Activated T-cell treated with anti-CD3 and anti-CD28 coated beads, Interleukin-2, amount 50 U/mL, for 4 hours (primary cell): Measurements from ENCODE around the gene PPP1R8. TPM values are rescaled to one million over a fixed set of nuclear protein-coding genes. Genes with fewer than 3 reads are reported as not detected.
"Not testable (repeated sequence)": the region's sequence is repeated elsewhere in the genome, so short reads cannot be mapped to it uniquely, and the experiment has no call there.

Experiments used
- ATAC-seq, 2 donors: fragments of 200-7000 bp; cut with Tn5 transposase; one replicate each; pipeline ENCODE4 v1.10.0; 2021
- DNase-seq: peaks from one replicate; pipeline ENCODE4 v3.0.0-alpha.2; 2020
- H3K27me3 Mint-ChIP-seq: one replicate; pipeline ENCODE4 v1.8.0; 2021; ENCODE audit warnings: low read depth, mixed read lengths
- H3K36me3 Mint-ChIP-seq: one replicate; pipeline ENCODE4 v1.8.0; 2022; ENCODE audit warnings: mixed read lengths; ENCODE audit not compliant: insufficient read depth
- H3K4me1 Mint-ChIP-seq: one replicate; pipeline ENCODE4 v1.8.0; 2021; ENCODE audit warnings: low read depth, mixed read lengths
- H3K4me3 Mint-ChIP-seq: one replicate; pipeline ENCODE4 v1.8.0; 2021; ENCODE audit warnings: mild to moderate bottlenecking, moderate library complexity, mixed read lengths
- H3K9me3 Mint-ChIP-seq: one replicate; pipeline ENCODE4 v1.8.0; 2021; ENCODE audit warnings: mixed read lengths
- total RNA-seq, 3 donors: library from RNA; stranded (reverse); gene quantifications; one replicate each; pipeline ENCODE4 v1.2.1, GENCODE V29; 2021

The PPP1R8 gene
- 10 to 100 TPM; 67.7 to 82.5 (median 75.9) TPM for total RNA-seq

- H3K9me3 Mint-ChIP-seq = no peaks in the 10 kb centered on the region
- peak; percentile 99 for ATAC-seq
- H3K4me1 Mint-ChIP-seq = peaks cover 28% of the 10 kb centered on the region
- no peaks in the 10 kb centered on the region for H3K27me3 Mint-ChIP-seq
- H3K36me3 Mint-ChIP-seq = no peaks in the 10 kb centered on the region
- H3K4me3 Mint-ChIP-seq = peak within 1 kb of the TSS; percentile 90
- peak; percentile 83 for DNase-seq
Measured at GRCh38 chr1:27830621-27831440, at the start of gene PPP1R8. TSS of gene PPP1R8 (plus strand) at chr1:27830782. CDS start at chr1:27830836, 54 bp downstream.

DNA sequence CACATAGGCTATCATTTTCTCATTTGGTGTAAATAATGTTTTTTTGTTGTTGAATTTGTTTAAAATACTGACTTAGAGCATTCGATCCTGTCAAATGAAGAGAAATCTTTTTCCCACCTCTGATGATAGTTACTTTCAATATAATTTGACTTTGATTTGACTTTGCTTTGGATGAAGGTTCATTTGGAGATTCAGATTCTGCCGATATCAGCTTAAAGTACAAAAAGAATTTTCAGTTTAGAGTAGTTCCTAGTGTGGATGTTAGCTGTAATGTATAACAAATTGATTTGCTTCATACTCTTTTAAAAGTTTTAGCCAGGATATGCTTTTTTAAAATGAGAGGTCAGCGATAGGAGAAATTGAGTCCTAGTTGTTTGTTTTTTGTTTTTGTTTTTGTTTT is 47.6 kb upstream of the PPP1R8 start:
- Mint-ChIP-seq H3K27me3 (no peaks in the 10 kb centered on the region), H3K4me1 (peaks cover 19% of the 10 kb centered on the region), H3K9me3 (no peaks in the 10 kb centered on the region), H3K36me3 (peaks cover 4% of the 10 kb centered on the region), H3K4me3 (no peak overlapping the region)
- no peak for ATAC-seq
- no peak for DNase-seq

- Mint-ChIP-seq H3K27me3 (no peaks in the 10 kb centered on the region), H3K4me3 (no peak overlapping the region), H3K9me3 (no peaks in the 10 kb centered on the region), H3K4me1 (peaks cover 16% of the 10 kb centered on the region), H3K36me3 (peaks cover 5% of the 10 kb centered on the region)
- DNase-seq = no peak
- ATAC-seq = no peak
Measured at GRCh38 chr1:27784700-27785099, 45.9 kb upstream of the PPP1R8 start.

GRCh38 chr1:27785781-27786455 is 44.7 kb upstream of the PPP1R8 start:
- Mint-ChIP-seq H3K4me3 (no peak overlapping the region), H3K36me3 (peaks cover 13% of the 10 kb centered on the region), H3K27me3 (no peaks in the 10 kb centered on the region), H3K9me3 (no peaks in the 10 kb centered on the region), H3K4me1 (peaks cover 16% of the 10 kb centered on the region)
- no peak for ATAC-seq
- DNase-seq = no peak

- Mint-ChIP-seq H3K4me1 (peaks cover 15% of the 10 kb centered on the region), H3K36me3 (peaks cover 13% of the 10 kb centered on the region)
Measured at GRCh38 chr1:27787895-27788294, 42.7 kb upstream of the PPP1R8 start.

DNA sequence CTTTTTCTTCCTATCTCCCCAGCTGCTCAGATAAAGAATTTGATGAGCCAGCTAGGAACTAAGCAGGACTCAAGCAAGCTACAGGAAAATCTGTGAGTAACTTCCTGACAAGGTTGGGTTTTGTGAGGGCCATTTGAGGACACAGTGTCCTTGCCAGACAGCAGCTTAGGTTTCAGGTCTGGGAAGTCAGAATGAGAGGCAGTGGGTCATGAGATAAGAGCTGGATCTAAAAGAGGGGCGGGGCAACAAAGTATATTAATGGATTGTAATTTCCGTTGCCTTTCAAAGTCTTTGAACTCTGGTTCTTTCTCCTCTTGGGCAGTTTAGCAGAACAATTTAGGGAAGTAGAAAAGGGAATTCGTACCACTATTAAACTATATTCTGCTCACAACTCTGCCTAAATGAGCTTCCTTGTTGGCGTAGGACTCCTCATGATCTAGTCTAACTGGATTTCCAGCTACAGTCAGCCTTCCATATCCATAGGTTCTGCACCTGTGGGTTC is 41.0 kb upstream of the PPP1R8 start:
- Mint-ChIP-seq H3K36me3 (peaks cover 23% of the 10 kb centered on the region), H3K4me1 (peaks cover 13% of the 10 kb centered on the region), H3K9me3 (no peaks in the 10 kb centered on the region), H3K4me3 (no peak overlapping the region), H3K27me3 (no peaks in the 10 kb centered on the region)
- DNase-seq (no peak), ATAC-seq (no peak)

More at GRCh38 chr1:27787895-27788294, 42.7 kb upstream of the PPP1R8 start:
- H3K4me3 Mint-ChIP-seq = no peak overlapping the region
- no peaks in the 10 kb centered on the region for H3K27me3 Mint-ChIP-seq
- no peaks in the 10 kb centered on the region for H3K9me3 Mint-ChIP-seq
- ATAC-seq (no peak), DNase-seq (no peak)

- not testable (repeated sequence) for H3K4me1 Mint-ChIP-seq, DNase-seq, H3K4me3 Mint-ChIP-seq, ATAC-seq, H3K9me3 Mint-ChIP-seq, H3K27me3 Mint-ChIP-seq
- H3K36me3 Mint-ChIP-seq = peaks cover 26% of the 10 kb centered on the region
Measured at GRCh38 chr1:27790270-27790669, 40.3 kb upstream of the PPP1R8 start.

DNA sequence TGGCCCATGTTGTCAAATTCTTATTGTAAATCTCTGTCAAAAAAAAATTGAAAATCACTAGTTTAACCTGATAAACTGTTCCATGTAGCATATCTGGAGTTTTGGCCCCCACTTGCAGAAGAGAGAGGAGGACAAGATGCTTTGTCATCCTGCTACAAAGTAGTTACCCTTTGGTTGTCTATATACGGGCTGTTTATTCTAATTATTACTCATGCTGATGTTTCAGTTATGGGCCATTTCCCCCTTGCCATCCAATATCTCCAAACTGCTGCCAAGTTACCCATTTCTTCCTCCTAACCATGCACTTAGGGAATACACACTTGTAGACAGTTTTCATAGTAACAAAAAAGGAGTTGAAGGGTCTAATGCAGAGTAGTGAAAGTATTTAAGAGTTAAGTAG is 35.0 kb upstream of the PPP1R8 start:
- peaks cover 34% of the 10 kb centered on the region for H3K36me3 Mint-ChIP-seq
- no peaks in the 10 kb centered on the region for H3K4me1 Mint-ChIP-seq
- no peak for DNase-seq
- H3K4me3 Mint-ChIP-seq = no peak overlapping the region
- no peaks in the 10 kb centered on the region for H3K27me3 Mint-ChIP-seq
- no peak for ATAC-seq
- H3K9me3 Mint-ChIP-seq = no peaks in the 10 kb centered on the region

GRCh38 chr1:27804791-27805190 is 25.8 kb upstream of the PPP1R8 start:
- no peak overlapping the region for H3K4me3 Mint-ChIP-seq
- H3K4me1 Mint-ChIP-seq = peaks cover 3% of the 10 kb centered on the region
- H3K9me3 Mint-ChIP-seq = no peaks in the 10 kb centered on the region
- no peaks in the 10 kb centered on the region for H3K27me3 Mint-ChIP-seq
- DNase-seq (no peak), ATAC-seq (peak; percentile 51 to 74)
- peaks cover 28% of the 10 kb centered on the region for H3K36me3 Mint-ChIP-seq

DNA sequence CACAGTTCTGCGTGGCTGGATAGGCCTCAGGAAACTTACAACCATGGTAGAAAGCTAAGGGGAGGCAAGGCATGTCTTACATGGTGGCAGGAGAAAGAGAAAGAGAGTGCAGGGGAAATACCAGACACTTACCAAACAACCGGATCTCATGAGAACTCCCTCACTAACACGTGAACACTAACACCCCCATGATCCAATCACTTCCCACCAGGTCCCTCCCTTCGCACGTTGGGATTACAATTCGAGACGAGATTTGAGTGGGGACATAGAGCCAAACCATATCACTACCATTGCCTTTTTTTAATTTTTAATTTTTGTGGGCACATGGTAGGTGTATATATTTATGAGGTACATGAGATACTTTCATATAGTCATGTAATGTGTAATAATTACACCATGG is 23.8 kb upstream of the PPP1R8 start:
- Mint-ChIP-seq H3K4me3 (no peak overlapping the region), H3K9me3 (no peaks in the 10 kb centered on the region), H3K36me3 (peaks cover 27% of the 10 kb centered on the region), H3K27me3 (no peaks in the 10 kb centered on the region), H3K4me1 (peaks cover 3% of the 10 kb centered on the region)
- ATAC-seq (no peak), DNase-seq (no peak)

DNA sequence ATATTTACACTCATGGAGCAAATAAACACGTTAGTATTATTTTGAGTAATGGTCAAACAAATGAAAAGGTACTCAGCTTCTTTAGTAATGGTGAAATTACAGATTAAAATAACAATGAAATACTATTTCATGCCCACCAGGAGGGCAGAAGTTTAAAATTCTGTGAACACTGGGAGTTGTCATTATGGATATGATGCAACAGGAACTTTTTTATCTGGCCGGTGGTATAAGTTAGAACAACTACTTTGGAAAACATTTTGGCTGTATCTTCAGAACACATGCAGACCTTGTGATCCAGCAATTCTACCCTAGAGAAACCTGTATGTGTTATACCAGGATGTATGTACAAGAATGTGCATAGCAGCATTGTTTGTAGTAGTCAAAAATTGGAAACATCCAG is 23.2 kb upstream of the PPP1R8 start:
- Mint-ChIP-seq H3K36me3 (peaks cover 23% of the 10 kb centered on the region), H3K4me3 (no peak overlapping the region), H3K9me3 (no peaks in the 10 kb centered on the region), H3K4me1 (peaks cover 3% of the 10 kb centered on the region), H3K27me3 (no peaks in the 10 kb centered on the region)
- no peak for DNase-seq
- no peak for ATAC-seq

DNA sequence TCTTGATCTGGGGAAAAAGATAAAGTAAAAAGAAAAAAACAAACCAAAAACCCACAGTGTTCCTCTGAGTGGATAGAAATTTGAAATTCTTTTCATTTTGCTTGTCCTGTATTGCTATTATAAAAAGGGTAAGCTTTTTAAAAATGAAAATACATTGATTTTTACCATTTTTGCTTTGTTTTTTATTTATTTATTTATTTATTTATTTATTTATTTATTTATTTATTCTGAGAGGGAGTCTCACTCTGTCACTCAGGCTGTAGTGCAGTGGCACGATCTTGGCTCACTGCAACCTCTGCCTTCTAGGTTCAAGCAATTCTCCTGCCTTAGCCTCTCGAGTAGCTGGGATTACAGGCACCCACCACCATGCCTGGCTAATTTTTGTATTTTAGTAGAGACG is 22.5 kb upstream of the PPP1R8 start:
- not testable (repeated sequence) for H3K9me3 Mint-ChIP-seq, DNase-seq, H3K4me1 Mint-ChIP-seq, ATAC-seq, H3K27me3 Mint-ChIP-seq, H3K4me3 Mint-ChIP-seq
- peaks cover 21% of the 10 kb centered on the region for H3K36me3 Mint-ChIP-seq

GRCh38 chr1:27809883-27810282 is 20.7 kb upstream of the PPP1R8 start:
- Mint-ChIP-seq H3K4me1 (peaks cover under 1% of the 10 kb centered on the region), H3K27me3 (no peaks in the 10 kb centered on the region), H3K4me3 (no peak overlapping the region), H3K36me3 (peaks cover 16% of the 10 kb centered on the region), H3K9me3 (no peaks in the 10 kb centered on the region)
- DNase-seq (no peak), ATAC-seq (no peak)

DNA sequence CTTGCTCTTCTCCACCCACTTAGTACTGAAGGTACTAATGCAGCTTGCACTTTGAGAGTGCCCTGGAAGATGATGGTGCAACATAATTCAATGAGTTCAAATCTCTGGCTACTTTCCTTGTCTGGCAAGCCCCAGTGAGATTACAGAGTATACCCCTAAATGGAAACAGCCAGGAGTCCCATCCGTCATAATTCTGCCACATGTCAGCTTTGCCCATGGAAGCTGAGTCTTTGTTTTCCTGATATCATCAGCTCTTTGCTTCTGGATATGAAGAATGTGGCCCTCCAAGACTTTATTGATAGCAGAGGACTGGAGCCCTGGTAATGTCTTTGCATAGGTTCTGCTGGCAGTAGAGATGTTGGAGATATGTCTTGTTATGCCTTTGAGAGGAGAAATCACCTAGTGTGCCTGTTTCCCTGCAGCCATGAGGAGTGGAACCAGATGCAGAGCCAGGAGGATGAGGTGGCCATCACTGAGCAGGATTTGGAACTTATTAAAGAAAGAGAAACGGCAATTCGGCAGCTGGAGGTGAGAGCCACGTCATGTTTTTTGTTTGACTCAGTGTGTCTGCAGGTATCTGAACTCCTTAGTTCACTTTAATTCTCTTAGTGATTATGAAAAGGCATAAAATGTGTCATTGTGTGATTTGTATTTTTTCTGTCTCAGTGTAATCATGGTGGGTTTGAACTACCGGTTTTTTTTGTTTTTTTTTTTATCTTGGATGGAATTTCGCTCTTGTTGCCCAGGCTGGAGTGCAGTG is 18.7 kb upstream of the PPP1R8 start:
- Mint-ChIP-seq H3K36me3 (peaks cover 16% of the 10 kb centered on the region), H3K9me3 (no peaks in the 10 kb centered on the region), H3K4me1 (no peaks in the 10 kb centered on the region), H3K4me3 (no peak overlapping the region), H3K27me3 (no peaks in the 10 kb centered on the region)
- DNase-seq (no peak), ATAC-seq (no peak)
